ENCODE results near the gene GATAD2B.

Gene GATAD2B

GRCh38 chr1:153795934-153796785 is 126.6 kb downstream of the GATAD2B start:
- Histone ChIP-seq H3K4me2 (ENCODE audit: low read length) (no peak overlapping the region), H3K27ac (no peak overlapping the region), H2AFZ (no peak overlapping the region), H3K27me3 (ENCODE audit: control insufficient read depth, insufficient read depth, low read length) (no peaks in the 10 kb centered on the region), H3K9me3 (ENCODE audit: control insufficient read depth, low read length) (no peaks in the 10 kb centered on the region), H3K4me1 (no peaks in the 10 kb centered on the region), H3K4me3 (ENCODE audit: low read depth, low read length) (no peak overlapping the region), H3K9ac (no peak overlapping the region), H3K36me3 (ENCODE audit: control insufficient read depth, insufficient read depth, low read length) (no peaks in the 10 kb centered on the region), H3K79me2 (no peaks in the 10 kb centered on the region)
- no peak for TF ChIP-seq CTCF (IDR thresholded peaks at IDR 0.05)

- no peak for TF ChIP-seq CTCF (IDR thresholded peaks at IDR 0.05)
- Histone ChIP-seq H3K27ac (no peak overlapping the region), H3K9ac (no peak overlapping the region)
Measured at GRCh38 chr1:153795330-153795837, 127.4 kb downstream of the GATAD2B start.

GRCh38 chr1:153794624-153795329 is 128.0 kb downstream of the GATAD2B start:
- no peaks in the 10 kb centered on the region for H3K79me2 ChIP-seq
- H3K9me3 ChIP-seq (ENCODE audit: control insufficient read depth, low read length): no peaks in the 10 kb centered on the region
- H3K9ac ChIP-seq: no peak overlapping the region
- H3K4me1 ChIP-seq: no peaks in the 10 kb centered on the region
- H3K4me3 ChIP-seq (ENCODE audit: low read depth, low read length): no peak overlapping the region
- no peak overlapping the region for H3K4me2 ChIP-seq (ENCODE audit: low read length)
- TF ChIP-seq CTCF (IDR thresholded peaks at IDR 0.05): no peak
- no peak overlapping the region for H3K27ac ChIP-seq
- no peaks in the 10 kb centered on the region for H3K27me3 ChIP-seq (ENCODE audit: control insufficient read depth, insufficient read depth, low read length)
- H3K36me3 ChIP-seq (ENCODE audit: control insufficient read depth, insufficient read depth, low read length): no peaks in the 10 kb centered on the region
- H2AFZ ChIP-seq: no peak overlapping the region

More at GRCh38 chr1:153795330-153795837, 127.4 kb downstream of the GATAD2B start:
- Histone ChIP-seq H3K4me1 (no peaks in the 10 kb centered on the region), H3K4me2 (ENCODE audit: low read length) (no peak overlapping the region), H2AFZ (no peak overlapping the region), H3K36me3 (ENCODE audit: control insufficient read depth, insufficient read depth, low read length) (no peaks in the 10 kb centered on the region), H3K9me3 (ENCODE audit: control insufficient read depth, low read length) (no peaks in the 10 kb centered on the region), H3K4me3 (ENCODE audit: low read depth, low read length) (no peak overlapping the region), H3K27me3 (ENCODE audit: control insufficient read depth, insufficient read depth, low read length) (no peaks in the 10 kb centered on the region), H3K79me2 (no peaks in the 10 kb centered on the region)

- H3K27ac ChIP-seq: no peak overlapping the region
- peaks cover 2% of the 10 kb centered on the region for H3K4me1 ChIP-seq
- H3K36me3 ChIP-seq (ENCODE audit: control insufficient read depth, insufficient read depth, low read length): no peaks in the 10 kb centered on the region
- no peaks in the 10 kb centered on the region for H3K27me3 ChIP-seq (ENCODE audit: control insufficient read depth, insufficient read depth, low read length)
- H3K79me2 ChIP-seq: no peaks in the 10 kb centered on the region
- no peak for TF ChIP-seq CTCF (IDR thresholded peaks at IDR 0.05)
- no peak overlapping the region for H3K9ac ChIP-seq
- H3K4me3 ChIP-seq (ENCODE audit: low read depth, low read length): no peak overlapping the region
- H3K9me3 ChIP-seq (ENCODE audit: control insufficient read depth, low read length): no peaks in the 10 kb centered on the region
- no peak overlapping the region for H3K4me2 ChIP-seq (ENCODE audit: low read length)
- no peak overlapping the region for H2AFZ ChIP-seq
Measured at GRCh38 chr1:153793973-153794615, 128.7 kb downstream of the GATAD2B start.
